ENCODE results near the gene ZP2.
A peak's percentile ranks its signal among the peaks of the same experiment; 100 is the strongest.
"Not testable (repeated sequence)": the region's sequence is repeated elsewhere in the genome, so short reads cannot be mapped to it uniquely, and the experiment has no call there.

The ZP2 gene

DNA sequence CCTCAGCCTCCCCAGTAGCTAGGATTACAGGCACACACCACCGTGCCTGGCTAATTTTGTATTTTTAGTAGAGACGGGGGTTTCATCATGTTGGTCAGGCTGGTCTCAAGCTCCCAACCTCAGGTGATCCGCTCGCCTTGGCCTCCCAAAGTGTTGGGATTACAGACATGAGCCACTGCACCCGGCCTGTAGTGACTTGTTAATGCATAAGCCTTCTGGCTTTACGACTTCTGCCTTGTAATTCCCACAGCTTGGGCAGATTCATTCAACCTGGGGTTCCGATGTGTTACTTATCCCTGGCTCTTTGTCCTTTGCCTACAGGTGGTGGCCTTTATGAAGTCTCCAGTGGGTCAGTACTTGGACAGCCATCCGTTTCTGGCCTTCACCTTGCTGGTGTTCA lies 41.3 kb downstream of the ZP2 start:
- DNase-seq (ENCODE audit: low read depth in 2 of 2), result not testable (repeated sequence)

DNA sequence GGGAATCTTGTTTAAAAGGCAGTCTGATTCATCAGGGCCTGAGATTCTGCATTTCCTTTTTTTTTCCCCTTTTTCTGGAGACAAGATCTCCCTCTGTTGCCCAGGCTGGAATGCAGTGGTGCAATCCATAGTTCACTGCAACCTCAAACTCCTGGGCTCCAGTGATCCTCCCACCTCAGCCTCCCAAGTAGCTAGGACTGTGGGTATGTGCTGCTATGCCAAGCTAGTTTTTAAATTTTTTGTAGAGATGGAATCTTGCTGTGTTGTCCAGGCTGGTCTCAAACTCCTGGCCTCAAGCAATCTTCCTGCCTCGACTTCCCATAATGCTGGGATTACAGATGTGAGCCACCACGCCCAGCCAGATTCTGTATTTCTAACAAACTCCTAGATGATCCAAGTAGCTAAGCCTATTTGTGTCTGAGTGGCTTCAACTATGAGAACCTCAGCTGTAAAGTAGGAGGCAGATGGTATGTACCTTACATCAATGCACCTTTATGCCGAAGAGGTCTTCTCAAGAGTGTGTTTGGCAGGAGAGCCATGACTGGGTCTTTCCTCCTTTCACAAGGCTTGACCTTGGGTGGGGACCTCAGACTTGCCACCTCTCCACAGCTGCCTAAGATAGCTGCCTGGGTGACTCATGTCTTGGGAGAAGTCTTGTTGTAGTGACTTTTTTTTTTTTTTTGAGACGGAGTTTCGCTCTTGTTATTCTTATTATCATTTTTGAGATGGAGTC lies 42.0 kb downstream of the ZP2 start:
- DNase-seq (ENCODE audit: low read depth in 2 of 2), result no peak

DNA sequence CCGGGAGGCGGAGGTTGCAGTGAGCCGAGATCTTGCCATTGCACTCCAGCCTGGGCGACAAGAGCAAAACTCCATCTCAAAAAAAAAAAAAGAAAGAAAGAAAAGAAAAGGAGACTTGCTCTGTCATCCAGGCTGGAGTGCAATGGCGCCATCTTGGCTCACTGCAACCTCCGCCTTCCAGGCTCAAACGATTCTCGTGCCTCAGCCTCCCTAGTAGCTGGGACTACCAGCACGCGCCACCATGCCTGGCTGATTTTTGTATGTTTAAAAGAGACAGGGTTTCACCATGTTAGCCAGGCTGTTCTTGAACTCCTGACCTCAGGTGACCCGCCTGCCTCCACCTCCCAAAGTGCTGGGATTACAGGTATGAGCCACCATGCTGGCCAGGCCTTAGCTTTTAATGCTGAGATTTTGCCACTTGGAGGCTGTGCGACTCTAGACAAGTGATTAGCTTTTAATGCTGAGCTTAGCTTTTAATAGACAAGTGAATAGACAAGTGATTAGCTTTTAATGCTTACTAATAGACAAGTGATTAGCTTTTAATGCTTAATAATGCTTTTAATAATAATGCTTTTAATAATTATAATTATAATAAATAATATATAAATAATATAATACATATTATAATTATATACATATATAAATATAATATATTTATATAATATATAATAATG lies 43.3 kb downstream of the ZP2 start:
- no peak for DNase-seq (ENCODE audit: low read depth in 2 of 2)

DNA sequence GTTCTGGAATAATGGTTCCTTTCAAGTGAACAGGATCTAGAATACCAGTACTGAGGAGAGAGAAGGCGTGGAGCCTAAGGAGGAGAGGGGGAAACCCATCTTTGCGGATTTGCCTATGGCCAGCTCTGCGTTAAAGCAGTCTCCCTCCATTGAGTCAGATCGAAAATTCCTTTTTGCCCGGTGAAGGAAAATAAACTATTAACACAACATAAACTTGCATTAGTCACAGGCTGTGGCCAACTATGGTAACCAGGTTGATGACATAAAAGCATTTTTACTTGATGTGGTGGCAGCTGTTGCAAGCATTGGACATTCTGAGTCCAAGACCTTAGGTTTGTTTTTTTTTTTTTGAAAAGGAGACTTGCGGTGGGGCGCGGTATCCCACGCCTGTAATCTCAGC lies 44.0 kb downstream of the ZP2 start:
- DNase-seq (ENCODE audit: low read depth in 2 of 2), result no peak

DNA sequence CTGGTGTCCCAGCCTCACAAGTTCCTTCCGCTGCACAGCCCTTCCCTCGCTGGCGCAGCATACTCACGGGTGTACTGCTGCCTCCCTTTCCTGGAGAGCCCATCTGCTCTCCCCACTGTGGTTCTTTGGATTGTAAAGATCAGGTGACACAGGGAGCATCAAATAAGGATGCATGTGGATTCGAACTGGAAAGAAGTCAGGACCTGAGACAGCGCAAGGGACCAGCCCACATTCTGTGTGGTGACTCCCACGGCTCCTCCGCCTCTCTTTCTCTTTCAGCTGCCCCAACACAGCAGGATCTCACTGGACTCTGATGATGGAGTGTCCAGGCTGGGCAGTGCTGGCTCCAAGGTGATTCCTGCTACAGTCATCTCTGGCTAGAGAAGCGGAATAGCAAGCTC lies 44.8 kb downstream of the ZP2 start:
- DNase-seq (ENCODE audit: low read depth in 2 of 2), result no peak

DNA sequence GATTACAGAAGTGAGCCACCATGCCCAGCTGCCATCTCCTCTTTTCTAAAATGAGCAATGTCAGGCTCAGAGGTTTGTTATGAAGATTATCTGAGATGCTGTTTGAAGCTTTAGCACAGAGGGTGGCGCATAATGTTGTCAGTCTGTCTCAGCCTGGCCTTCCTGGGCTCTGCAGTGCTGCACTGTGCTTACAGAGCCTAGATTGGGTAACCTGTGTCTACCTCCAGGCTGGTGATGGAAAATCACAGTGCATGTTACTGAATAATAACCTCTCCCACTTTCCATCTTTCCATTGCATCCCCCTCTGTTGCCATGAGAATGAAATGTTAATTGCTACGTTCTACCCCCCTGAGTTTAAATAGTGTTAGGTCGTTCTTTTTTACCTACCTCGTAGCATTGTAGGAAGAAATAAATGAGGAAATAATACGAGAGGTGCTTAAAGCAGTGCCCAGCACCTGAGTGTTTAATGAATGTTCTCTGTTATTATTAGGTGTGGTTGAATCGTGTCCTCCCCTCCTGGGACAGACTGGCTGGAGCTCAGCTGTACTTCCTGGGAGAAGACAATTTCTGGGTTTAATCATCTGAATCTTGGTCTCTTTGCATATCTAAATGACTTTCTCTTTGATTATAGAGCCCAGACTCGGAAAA lies 46.7 kb downstream of the ZP2 start:
- no peak for DNase-seq (ENCODE audit: low read depth in 2 of 2)

DNA sequence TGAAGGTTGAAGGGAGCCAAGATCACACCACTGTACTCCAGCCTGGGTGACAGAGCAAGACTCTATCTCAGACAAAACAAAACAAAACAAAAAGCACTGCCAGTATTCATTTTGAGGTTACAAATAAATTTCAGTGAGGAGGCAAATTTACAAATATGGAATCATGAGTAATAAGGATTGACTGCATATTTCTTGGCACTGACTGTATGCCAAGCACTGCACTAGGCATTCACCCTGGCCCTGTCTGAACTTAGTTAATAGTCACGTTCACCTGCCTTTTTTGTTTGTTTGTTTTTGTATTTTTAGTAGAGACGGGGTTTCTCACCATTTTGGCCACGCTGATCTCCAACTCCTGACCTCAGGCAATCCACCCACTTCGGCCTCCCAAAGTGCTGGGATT lies 47.8 kb downstream of the ZP2 start:
- DNase-seq (ENCODE audit: low read depth in 2 of 2), result no peak

DNA sequence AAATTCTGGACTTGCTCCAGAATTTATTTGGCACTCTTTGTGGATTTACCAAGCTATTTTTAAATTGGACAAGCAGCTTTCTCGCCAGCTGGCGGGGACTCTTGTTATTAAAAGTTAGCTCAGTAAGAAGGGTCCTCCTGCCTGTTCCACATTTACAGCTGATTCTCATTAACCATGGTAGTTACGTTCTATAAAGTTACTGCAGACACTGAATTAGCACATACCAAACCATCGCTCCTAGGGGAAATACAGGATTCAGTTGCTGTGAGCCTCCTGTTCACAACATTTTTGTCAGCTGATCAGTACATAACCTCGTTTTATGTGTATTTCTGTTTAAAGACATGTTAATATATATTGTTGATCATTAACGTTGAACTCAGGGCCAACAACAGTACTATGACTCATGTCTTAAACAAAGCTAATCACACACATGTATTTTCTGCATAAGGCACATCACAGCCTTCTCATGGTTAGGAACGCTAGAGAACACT lies 48.7 kb downstream of the ZP2 start:
- no peak for DNase-seq (ENCODE audit: low read depth in 2 of 2)

DNA sequence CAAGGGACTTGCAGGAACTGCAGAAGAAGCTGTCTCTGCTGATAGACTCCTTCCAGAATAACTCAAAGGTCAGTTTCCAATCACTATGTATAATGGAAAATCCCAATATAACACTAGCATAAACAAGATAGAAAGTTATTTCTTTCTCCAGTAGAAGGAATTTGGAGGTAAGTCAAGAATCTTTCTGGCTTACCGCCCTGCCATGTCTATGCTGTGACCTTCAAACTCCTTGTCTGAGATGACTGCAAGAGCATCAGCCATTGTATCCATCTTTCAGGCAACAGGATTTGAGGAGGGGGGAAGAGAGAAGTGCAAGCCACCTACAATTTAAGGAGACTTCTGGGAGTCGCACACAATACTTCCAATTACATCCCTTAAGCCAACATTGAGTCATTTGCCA lies 50.2 kb downstream of the ZP2 start:
- DNase-seq (ENCODE audit: low read depth in 2 of 2), result no peak

DNA sequence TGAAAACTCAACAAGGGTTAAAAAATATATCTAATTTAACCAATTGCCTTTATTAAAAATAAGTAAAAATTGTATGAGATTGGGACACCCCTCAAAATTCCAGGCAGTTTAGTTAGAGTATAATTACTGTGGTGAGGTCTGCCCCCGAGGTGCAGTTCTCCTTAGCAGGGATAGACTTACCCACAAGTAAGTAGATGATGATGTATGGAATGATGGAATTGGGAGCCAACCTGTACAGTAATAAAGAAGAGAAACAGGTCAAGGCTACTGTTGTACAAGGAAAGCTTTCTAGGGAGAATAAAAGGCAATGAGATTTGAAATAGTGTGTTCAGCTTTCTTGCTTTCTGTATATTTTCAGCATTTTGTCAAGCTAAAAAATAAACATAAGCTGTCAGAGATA lies 51.1 kb downstream of the ZP2 start:
- no peak for DNase-seq (ENCODE audit: low read depth in 2 of 2)

DNA sequence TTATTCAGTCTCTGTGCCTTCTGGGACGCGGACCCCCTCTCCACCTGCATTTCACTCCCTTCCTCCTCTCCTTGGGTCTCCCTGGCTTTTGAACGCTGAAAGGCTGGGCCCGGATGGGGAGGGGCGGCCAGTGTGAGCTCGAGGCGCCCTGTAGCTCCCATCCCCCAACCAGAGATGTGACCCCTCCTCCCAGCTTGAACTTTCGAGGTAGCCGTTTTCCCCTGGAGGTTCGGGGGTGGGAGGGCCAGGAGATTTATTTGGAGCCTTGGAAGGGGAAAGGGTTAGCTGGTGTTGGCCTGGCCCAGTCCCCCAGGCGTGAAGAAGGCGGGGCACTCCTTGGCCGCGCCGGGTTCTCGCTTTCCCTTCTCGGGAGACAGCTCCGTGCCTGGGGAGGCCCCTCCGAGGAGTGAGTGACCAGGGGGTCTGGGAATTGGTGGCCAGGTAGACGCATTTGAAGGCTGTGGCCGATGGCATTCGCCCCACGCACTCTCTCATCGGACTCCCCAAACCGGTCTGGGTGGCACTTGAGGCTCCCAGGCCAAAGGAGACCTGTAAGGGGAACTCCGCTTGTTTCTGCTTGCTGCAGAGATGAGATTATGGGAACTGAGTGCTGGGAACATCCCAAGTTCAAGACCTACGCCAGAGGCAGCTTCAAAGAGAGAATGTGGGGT lies 52.0 kb downstream of the ZP2 start:
- DNase-seq (ENCODE audit: low read depth in 2 of 2), result no peak

DNA sequence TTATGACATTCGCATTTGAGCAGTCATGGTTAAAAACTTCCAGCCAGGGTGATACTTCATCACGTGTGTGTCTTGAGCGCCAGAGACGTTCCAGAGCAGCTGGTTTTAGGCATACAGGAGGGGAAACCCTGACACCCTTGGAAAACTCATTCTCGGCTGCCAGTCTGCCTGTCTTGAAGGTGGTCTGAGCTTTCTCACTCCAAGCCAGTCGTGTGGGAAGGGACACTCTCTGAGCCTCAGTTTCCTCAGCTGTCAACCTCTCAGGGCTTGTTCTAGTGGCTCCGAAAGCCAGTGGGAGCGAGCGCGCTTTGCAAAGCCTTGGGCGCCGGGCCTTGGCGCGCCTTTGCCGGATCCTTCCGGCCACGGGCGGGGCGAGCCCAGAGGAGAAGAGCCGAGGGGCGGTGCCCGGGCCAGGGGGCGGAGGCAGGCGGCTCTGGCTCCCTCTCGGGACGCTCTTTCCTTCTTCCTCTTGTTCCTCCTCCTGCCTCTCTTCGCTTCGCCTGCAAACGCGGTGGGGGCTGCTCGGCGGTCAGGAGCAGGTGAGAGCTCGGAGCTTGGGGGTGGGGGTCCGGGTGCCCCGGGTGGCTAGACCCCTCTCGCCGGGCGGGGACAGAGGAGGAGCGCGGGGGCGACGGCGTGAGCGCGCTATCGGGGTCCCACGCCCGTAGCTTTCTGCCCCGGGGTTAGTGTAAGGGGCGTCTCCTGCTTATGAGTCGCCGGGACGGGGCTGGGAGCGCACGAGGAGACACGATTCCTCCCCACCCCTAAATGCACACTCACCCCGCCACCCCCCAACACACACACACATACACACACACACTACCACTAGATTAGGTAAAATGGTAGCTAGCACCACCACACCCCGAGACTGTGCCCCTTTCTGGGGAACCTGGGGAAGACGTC lies 52.9 kb downstream of the ZP2 start, which contains the start of gene LDAF1:
TSS of gene LDAF1 (plus strand) at position 467 of the 903 bp plus-strand sequence. CDS start 2,509 bp downstream, outside the sequence.
- DNase-seq (ENCODE audit: low read depth in 2 of 2), result peak; percentile 39 to 58

DNA sequence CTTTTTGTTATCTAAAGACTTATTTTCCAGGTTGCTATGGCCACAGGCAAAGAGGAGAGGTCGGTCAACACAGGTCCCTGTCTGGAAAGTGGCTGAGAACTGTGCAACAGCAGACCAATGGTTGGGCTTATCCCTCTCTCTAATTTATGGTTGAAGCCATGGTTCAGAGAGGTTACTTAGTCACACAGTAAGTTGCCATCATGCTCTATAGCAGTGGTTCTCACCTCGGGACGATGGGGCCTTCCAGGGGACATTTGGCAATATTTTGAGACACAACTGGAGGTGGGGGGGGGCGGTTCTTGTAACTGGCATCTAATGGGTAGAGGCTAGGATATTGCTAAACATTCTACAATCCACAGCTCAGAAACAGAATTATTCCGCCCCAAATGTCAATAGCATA lies 53.7 kb downstream of the ZP2 start:
- no peak for DNase-seq (ENCODE audit: low read depth in 2 of 2)

DNA sequence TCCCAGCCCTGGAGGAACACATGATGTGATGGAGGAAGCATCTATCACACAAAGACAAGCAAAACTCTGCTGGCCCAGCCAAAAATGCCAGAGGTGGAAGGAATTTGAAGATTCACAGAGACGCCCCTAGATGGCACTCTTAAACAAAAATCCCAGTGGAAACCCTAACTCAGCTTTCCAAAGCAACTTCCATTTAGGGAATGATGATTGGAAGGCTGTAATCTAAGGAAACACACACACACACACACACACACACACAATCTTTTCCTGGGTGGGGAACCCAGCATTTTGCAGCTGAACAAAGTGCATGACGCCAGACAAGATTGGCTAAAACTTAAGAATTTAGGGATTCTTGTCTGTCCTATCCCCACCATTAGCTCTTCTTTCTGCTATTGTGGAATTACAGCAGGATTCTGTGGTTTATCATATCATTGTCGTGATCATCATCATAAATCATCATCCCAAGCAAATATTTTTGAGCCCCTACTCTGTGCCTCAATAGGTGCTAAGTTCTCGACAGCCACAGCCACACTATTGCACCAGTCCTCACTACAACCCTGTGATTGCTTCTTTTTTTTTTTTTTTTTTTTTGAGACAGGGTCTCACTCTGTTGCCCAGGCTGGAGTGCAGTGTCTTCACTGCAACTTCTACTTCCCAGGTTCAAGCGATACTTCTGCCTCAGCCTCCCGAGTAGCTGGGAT lies 54.5 kb downstream of the ZP2 start:
- DNase-seq (ENCODE audit: low read depth in 2 of 2), result no peak

DNA sequence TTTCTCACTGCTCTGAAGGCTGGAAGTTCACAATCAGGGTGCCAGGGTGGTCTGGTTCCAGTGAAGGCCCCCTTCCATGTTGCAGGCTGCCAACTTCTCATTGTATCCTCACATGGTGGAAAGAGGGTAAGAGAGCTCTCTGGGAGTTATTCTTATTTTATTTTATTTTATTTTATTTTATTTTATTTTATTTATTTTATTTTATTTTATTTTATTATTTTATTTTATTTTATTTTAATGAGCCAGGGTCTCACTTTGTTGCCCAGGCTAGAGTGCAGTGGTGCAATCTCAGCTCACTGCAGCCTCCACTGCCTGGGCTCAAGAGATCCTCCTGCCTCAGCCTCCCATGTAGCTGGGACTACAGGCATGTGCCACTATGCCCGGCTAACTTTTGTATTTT lies 55.4 kb downstream of the ZP2 start:
- DNase-seq (ENCODE audit: low read depth in 2 of 2), result not testable (repeated sequence)

DNA sequence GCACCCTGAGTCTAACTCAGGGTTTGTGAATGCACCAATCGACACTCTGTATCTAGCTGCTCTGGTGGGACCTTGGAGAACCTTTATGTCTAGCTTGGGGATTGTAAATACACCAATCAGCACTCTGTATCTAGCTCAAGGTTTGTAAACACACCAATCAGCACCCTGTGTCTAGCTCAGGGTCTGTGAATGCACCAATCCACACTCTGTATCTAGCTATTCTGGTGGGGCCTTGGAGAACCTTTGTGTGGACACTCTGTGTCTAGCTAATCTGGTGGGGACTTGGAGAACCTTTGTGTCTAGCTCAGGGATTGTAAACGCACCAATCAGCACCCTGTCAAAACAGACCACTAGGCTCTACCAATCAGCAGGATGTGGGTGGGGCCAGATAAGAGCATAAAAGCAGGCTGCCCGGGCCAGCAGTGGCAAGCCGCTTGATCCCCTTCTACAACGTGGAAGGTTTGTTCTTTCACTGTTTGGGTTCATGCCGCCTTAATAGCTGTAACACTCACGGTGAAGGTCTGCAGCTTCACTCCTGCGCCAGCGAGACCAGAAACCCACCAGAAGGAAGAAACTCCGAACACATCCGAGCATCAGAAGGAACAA lies 58.1 kb downstream of the ZP2 start:
- DNase-seq (ENCODE audit: low read depth in 2 of 2), result not testable (repeated sequence)

DNA sequence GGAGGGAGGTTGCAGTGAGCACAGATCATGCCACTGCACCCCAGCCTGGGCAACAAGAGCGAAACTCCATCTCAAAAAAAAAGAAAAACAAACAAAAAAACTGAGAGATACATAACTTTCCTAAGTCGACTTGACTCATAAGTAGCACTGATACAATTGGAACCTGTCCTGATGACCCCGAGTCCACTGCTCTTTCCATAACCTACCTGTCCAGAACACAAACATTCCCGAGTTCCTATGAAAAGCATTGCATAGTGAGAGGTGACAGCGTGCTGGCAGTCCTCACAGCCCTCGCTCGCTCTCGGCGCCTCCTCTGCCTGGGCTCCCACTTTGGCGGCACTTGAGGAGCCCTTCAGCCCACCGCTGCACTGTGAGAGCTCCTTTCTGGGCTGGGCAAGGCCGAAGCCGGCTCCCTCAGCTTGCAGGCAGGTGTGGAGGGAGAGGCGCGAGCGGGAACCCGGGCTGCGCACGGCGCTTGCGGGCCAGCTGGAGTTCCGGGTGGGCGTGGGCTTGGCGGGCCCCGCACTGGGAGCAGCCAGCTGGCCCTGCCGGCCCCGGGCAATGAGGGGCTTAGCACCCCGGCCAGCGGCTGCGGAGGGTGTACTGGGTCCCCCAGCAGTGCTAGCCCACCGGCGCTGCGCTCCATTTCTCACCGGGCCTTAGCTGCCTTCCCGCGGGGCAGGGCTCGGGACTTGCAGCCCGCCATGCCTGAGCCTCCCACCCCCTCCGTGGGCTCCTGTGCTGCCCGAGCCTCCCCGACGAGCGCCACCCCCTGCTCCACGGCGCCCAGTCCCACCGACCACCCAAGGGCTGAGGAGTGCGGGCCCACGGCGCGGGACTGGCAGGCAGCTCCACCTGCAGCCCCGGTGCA lies 59.0 kb downstream of the ZP2 start:
- not testable (repeated sequence) for DNase-seq (ENCODE audit: low read depth in 2 of 2)

DNA sequence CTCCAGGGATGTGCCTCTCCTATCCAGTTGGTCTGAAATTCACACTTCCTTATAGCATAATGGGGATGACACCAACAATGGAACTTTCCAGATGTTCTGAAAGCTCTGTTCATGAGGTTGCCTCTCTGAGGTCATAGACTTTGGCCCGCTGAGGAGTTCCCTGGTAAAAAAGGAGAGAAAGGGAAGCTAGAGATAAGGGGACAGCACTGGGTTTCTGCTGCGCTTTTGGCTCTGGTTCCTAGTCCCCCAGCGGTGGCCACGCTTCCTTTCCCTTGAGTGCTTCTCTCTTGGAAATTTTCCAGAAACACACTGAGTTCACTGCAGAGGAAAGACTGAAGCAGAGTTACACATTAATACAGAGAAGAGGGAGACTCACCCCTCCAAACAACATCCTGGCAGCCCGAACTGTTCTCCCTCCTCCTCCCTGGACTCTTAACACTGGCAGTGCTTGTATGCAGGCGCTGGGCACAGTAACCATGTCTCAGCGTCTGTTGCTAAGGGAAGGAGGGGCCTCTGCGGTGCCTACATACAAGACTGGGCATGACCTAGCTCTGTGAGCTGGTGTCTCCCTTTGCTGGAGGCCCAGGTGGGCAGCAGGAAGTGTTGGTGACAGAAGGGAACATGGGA lies 60.9 kb downstream of the ZP2 start, which contains the start of gene DNAH3:
TSS of gene DNAH3 (minus strand) at position 472 of the 627 bp plus-strand sequence. CDS start 527 bp downstream, outside the sequence.
- no peak for DNase-seq (ENCODE audit: low read depth in 2 of 2)

All from stimulated activated CD8-positive, alpha-beta memory T cell treated with anti-CD3 and anti-CD28 coated beads, Interleukin-2, amount 100 ng/mL, for 1 hour (primary cell).